Thyroid gland (tissue), 4 donors: ENCODE data around the gene HAUS3.

ENCODE experiments used
- CTCF ChIP-seq, 6 experiments: fragments of 200-600 bp in 3 of 6; fragments of 450-650 bp in 3 of 6; sonication (generic) in 3 of 6; IDR thresholded peaks; one replicate each; pipeline ENCODE4 v1.5.1; 2016 to 2019; ENCODE audit warnings: antibody characterized with exemption in 6 of 6, mild to moderate bottlenecking in 2 of 6, inconsistent platforms in 1 of 6, moderate library complexity in 1 of 6
- POLR2A ChIP-seq, 2 donors: fragments of 450-650 bp; IDR thresholded peaks; one replicate each; pipeline ENCODE4 v1.6.1; 2017; ENCODE audit warnings: antibody characterized with exemption in 2 of 2, mild to moderate bottlenecking in 2 of 2, moderate library complexity in 1 of 2

DNA sequence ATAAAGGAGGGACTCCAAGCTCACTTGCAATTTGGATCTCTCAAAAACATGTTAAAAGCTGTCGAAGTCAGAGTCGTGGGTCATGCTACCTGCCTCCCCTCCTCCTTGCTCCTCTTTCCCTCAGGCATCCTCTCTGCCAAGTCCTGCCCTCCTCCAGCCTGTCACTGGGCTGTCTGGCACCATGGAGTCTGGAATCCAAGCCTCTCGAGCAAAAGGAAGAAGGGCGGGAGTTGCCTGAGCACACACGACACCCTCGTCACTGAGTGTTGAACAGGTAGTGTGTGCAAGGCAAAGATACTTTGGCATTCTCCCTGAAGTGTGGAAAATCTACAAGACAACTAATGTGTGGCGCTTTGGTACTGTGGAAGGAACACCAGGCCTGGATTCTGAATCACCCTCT, 62.2 kb downstream of the HAUS3 start:
- TF ChIP-seq CTCF (IDR thresholded peaks at IDR 0.05): no peak
- peak in 1 of 2 donors; percentile 36 for TF ChIP-seq POLR2A (IDR thresholded peaks at IDR 0.05)
